ENCODE measurements around the gene STARD13.

STARD13 gene

GRCh38 chr13:33289966-33290365 is 4.4 kb upstream of the STARD13 start:
- no peak for DNase-seq
- H3K36me3 ChIP-seq (replicated peaks), result no peaks in the 10 kb centered on the region
- in situ Hi-C loops (cut with HindIII; ENCODE audit: low pct_ligation_motif_present, low sequenced_read_pairs), result no loop called here

GRCh38 chr13:33287142-33287882 is 1.8 kb upstream of the STARD13 start:
- no peak for TF ChIP-seq CTCF (IDR thresholded peaks at IDR 0.05; ENCODE audit: low read depth, low read length, missing control alignments)
- Histone ChIP-seq H3K4me3 (ENCODE audit: low read depth, low read length) (no peak overlapping the region), H3K36me3 (replicated peaks) (no peaks in the 10 kb centered on the region), H3K27ac (no peak overlapping the region), H3K27me3 (replicated peaks) (no peaks in the 10 kb centered on the region)
- in situ Hi-C loops (cut with HindIII; ENCODE audit: low pct_ligation_motif_present, low sequenced_read_pairs), result no loop called here
- no peak for DNase-seq

More at GRCh38 chr13:33289966-33290365, 4.4 kb upstream of the STARD13 start:
- Histone ChIP-seq H3K27me3 (replicated peaks) (no peaks in the 10 kb centered on the region), H3K4me3 (ENCODE audit: low read depth, low read length) (no peak overlapping the region), H3K27ac (no peak overlapping the region)
- TF ChIP-seq CTCF (IDR thresholded peaks at IDR 0.05; ENCODE audit: low read depth, low read length, missing control alignments), result no peak

- no peak for TF ChIP-seq CTCF (IDR thresholded peaks at IDR 0.05; ENCODE audit: low read depth, low read length, missing control alignments)
- Histone ChIP-seq H3K36me3 (replicated peaks) (no peaks in the 10 kb centered on the region), H3K27me3 (replicated peaks) (no peaks in the 10 kb centered on the region), H3K4me3 (ENCODE audit: low read depth, low read length) (peak overlapping the region; percentile 77), H3K27ac (peak overlapping the region; percentile 95)
- in situ Hi-C loops (cut with HindIII; ENCODE audit: low pct_ligation_motif_present, low sequenced_read_pairs), result no loop called here
- DNase-seq, result no peak
Observed at GRCh38 chr13:33286128-33286527, 573 bp upstream of the STARD13 start.

GRCh38 chr13:33284916-33285315 is 639 bp downstream of the STARD13 start:
- Histone ChIP-seq H3K27me3 (replicated peaks) (no peaks in the 10 kb centered on the region), H3K4me3 (ENCODE audit: low read depth, low read length) (peak overlapping the region; percentile 77), H3K27ac (peak overlapping the region; percentile 95), H3K36me3 (replicated peaks) (peaks cover 4% of the 10 kb centered on the region)
- in situ Hi-C loops (cut with HindIII; ENCODE audit: low pct_ligation_motif_present, low sequenced_read_pairs), result no loop called here
- peak; percentile 27 for DNase-seq
- no peak for TF ChIP-seq CTCF (IDR thresholded peaks at IDR 0.05; ENCODE audit: low read depth, low read length, missing control alignments)

GRCh38 chr13:33284031-33284430 is 1.5 kb downstream of the STARD13 start:
- peak overlapping the region; percentile 95 for H3K27ac ChIP-seq
- H3K4me3 ChIP-seq (ENCODE audit: low read depth, low read length), result peak overlapping the region; percentile 77

More at GRCh38 chr13:33284031-33284430, 1.5 kb downstream of the STARD13 start:
- Histone ChIP-seq H3K36me3 (replicated peaks) (peaks cover 4% of the 10 kb centered on the region), H3K27me3 (replicated peaks) (no peaks in the 10 kb centered on the region)
- in situ Hi-C loops (cut with HindIII; ENCODE audit: low pct_ligation_motif_present, low sequenced_read_pairs), result no loop called here
- no peak for TF ChIP-seq CTCF (IDR thresholded peaks at IDR 0.05; ENCODE audit: low read depth, low read length, missing control alignments)
- DNase-seq, result peak; percentile 27
